Sigmoid colon (tissue), 7 donors: ENCODE measurements around the gene ABHD3. TPM values are rescaled to one million over a fixed set of nuclear protein-coding genes. Genes with fewer than 3 reads are reported as not detected.

Experiments
- DNase-seq: peaks from one replicate; pipeline ENCODE4 v3.0.0-alpha.2; 2019
- H3K27ac ChIP-seq, 4 donors: fragments of 200-600 bp; sonication (generic); one replicate each; pipeline ENCODE4 v1.5.1; 2016 to 2019; ENCODE audit warnings: mild to moderate bottlenecking in 1 of 4
- H3K27me3 ChIP-seq, 3 donors: fragments of 200-600 bp; sonication (generic); one replicate each; pipeline ENCODE4 v1.5.1; 2019; ENCODE audit warnings: mild to moderate bottlenecking in 1 of 3
- H3K36me3 ChIP-seq, 4 donors: fragments of 200-600 bp; sonication (generic); one replicate each; pipeline ENCODE4 v1.5.1; 2016 to 2019
- H3K4me1 ChIP-seq, 4 donors: fragments of 200-600 bp; sonication (generic); one replicate each; pipeline ENCODE4 v1.5.1; 2017 to 2019
- H3K4me3 ChIP-seq, 4 donors: fragments of 200-600 bp; sonication (generic); one replicate each; pipeline ENCODE4 v1.5.1; 2017 to 2019; ENCODE audit warnings: mild to moderate bottlenecking in 2 of 4, moderate library complexity in 1 of 4
- H3K9me3 ChIP-seq, 4 donors: fragments of 200-600 bp in 3 of 4; sonication (generic) in 3 of 4; one replicate each; pipeline versions ENCODE4 v1.5.1 to v1.6.1; 2013 to 2019
- CTCF ChIP-seq, 4 experiments: fragments of 450-650 bp in 3 of 4; fragments of 200-600 bp in 1 of 4; IDR thresholded peaks; one replicate each; pipeline ENCODE4 v1.5.1; 2016 to 2019; ENCODE audit warnings: antibody characterized with exemption in 4 of 4, mild to moderate bottlenecking in 3 of 4, moderate library complexity in 2 of 4
- EP300 ChIP-seq, 4 donors: sonication (generic); formaldehyde crosslinking; IDR thresholded peaks; one replicate each; pipeline ENCODE4 v1.6.1; 2017; ENCODE audit warnings: antibody characterized with exemption in 4 of 4
- POLR2A ChIP-seq, 2 donors: fragments of 450-650 bp; IDR thresholded peaks; one replicate each; pipeline ENCODE4 v1.6.1; 2016; ENCODE audit warnings: antibody characterized with exemption in 2 of 2, mild to moderate bottlenecking in 2 of 2, moderate library complexity in 2 of 2
- POLR2AphosphoS5 ChIP-seq, 4 donors: sonication (generic); formaldehyde crosslinking; IDR thresholded peaks; one replicate each; pipeline ENCODE4 v1.6.1; 2017; ENCODE audit warnings: antibody characterized with exemption in 4 of 4
- WGBS, 2 donors: extraction: QIAGEN DNeasy Blood & Tissue Kit; methylation state at CpG; one replicate each; pipeline ENCODE4 v1.1.7; 2013; 5-methylcytosine and 5-hydroxymethylcytosine counted together
- intact Hi-C: fragments of 100-400 bp; cut with DNase I; formaldehyde crosslinking; loops from one replicate; pipeline ENCODE4 v1.15.1; 2023
- polyA plus RNA-seq, 3 donors: library from polyadenylated mRNA; stranded (reverse); fragments of 200-250 nt; gene quantifications; one replicate each; pipeline ENCODE4 v1.2.3, GENCODE V29; 2013
- total RNA-seq, 4 donors: library from RNA; depleted of rRNA; stranded (reverse); fragments of >200 nt; gene quantifications; one replicate each; pipeline ENCODE4 v1.1.0, GENCODE V29; 2016
- donor health status: healthy with polysubstance abuse.
- donor health status: Bipolar disorder and iron deficiency.
- donor health status: healthy.

Gene ABHD3
- total and polyA plus RNA-seq, 7 donors: 7.2 to 72.8 (median 11.7) TPM

GRCh38 chr18:21669736-21670285, 34.8 kb downstream of the ABHD3 start:
- no peaks in the 10 kb centered on the region for H3K9me3 ChIP-seq
- TF ChIP-seq POLR2A (IDR thresholded peaks at IDR 0.05): no peak
- TF ChIP-seq EP300 (IDR thresholded peaks at IDR 0.05): no peak
- no peak for TF ChIP-seq POLR2AphosphoS5 (IDR thresholded peaks at IDR 0.05)
- peaks cover 0 to 4% (median 0%) of the 10 kb centered on the region in 4 donors for H3K4me1 ChIP-seq
- DNase-seq: no peak
- no peak overlapping the region for H3K4me3 ChIP-seq
- no peaks in the 10 kb centered on the region for H3K36me3 ChIP-seq
- H3K27me3 ChIP-seq: no peaks in the 10 kb centered on the region
- no peak overlapping the region for H3K27ac ChIP-seq
- 59 to 81% methylated on average over 9 of the region's 9 CpGs for WGBS, 2 donors
- intact Hi-C loops: no loop called here

- intact Hi-C loops: no loop called here
- no peaks in the 10 kb centered on the region for H3K27me3 ChIP-seq
- H3K4me1 ChIP-seq: no peaks in the 10 kb centered on the region
- H3K36me3 ChIP-seq: no peaks in the 10 kb centered on the region
- no peak overlapping the region for H3K4me3 ChIP-seq
- no peaks in the 10 kb centered on the region for H3K9me3 ChIP-seq
- H3K27ac ChIP-seq: no peak overlapping the region
- no peak for DNase-seq
- WGBS, 2 donors: 30 to 75% methylated on average over 2 of the region's 2 CpGs
- TF ChIP-seq EP300 (IDR thresholded peaks at IDR 0.05) (no peak), POLR2AphosphoS5 (IDR thresholded peaks at IDR 0.05) (no peak), POLR2A (IDR thresholded peaks at IDR 0.05) (no peak), CTCF (IDR thresholded peaks at IDR 0.05) (no peak)
Observed at GRCh38 chr18:21664069-21664468, 40.5 kb downstream of the ABHD3 start.

- DNase-seq: no peak
- Histone ChIP-seq H3K36me3 (no peaks in the 10 kb centered on the region), H3K4me3 (no peak overlapping the region), H3K4me1 (no peaks in the 10 kb centered on the region), H3K9me3 (no peaks in the 10 kb centered on the region), H3K27ac (no peak overlapping the region), H3K27me3 (no peaks in the 10 kb centered on the region)
- 94 to 95% methylated on average over 7 of the region's 7 CpGs for WGBS, 2 donors
- intact Hi-C loops: no loop called here
- no peak for TF ChIP-seq POLR2AphosphoS5 (IDR thresholded peaks at IDR 0.05)
- TF ChIP-seq POLR2A (IDR thresholded peaks at IDR 0.05): no peak
Observed at GRCh38 chr18:21663578-21663977, 41.0 kb downstream of the ABHD3 start.

- Histone ChIP-seq H3K27ac (no peak overlapping the region), H3K9me3 (no peaks in the 10 kb centered on the region), H3K4me3 (no peak overlapping the region), H3K36me3 (no peaks in the 10 kb centered on the region), H3K4me1 (no peaks in the 10 kb centered on the region), H3K27me3 (no peaks in the 10 kb centered on the region)
- no peak for TF ChIP-seq POLR2AphosphoS5 (IDR thresholded peaks at IDR 0.05)
- no peak for TF ChIP-seq CTCF (IDR thresholded peaks at IDR 0.05)
- no peak for TF ChIP-seq EP300 (IDR thresholded peaks at IDR 0.05)
- TF ChIP-seq POLR2A (IDR thresholded peaks at IDR 0.05): no peak
- no peak for DNase-seq
- intact Hi-C loops: no loop called here
- 96 to 97% methylated on average over 9 of the region's 9 CpGs for WGBS, 2 donors
Observed at GRCh38 chr18:21662581-21662980, 42.0 kb downstream of the ABHD3 start.

- no peaks in the 10 kb centered on the region for H3K9me3 ChIP-seq
- TF ChIP-seq POLR2A (IDR thresholded peaks at IDR 0.05) (no peak), POLR2AphosphoS5 (IDR thresholded peaks at IDR 0.05) (no peak), EP300 (IDR thresholded peaks at IDR 0.05) (no peak), CTCF (IDR thresholded peaks at IDR 0.05) (no peak)
- H3K27ac ChIP-seq: no peak overlapping the region
- no peaks in the 10 kb centered on the region for H3K4me1 ChIP-seq
- H3K36me3 ChIP-seq: no peaks in the 10 kb centered on the region
- intact Hi-C loops: no loop called here
- 92 to 96% methylated on average over 2 of the region's 2 CpGs for WGBS, 2 donors
- no peak for DNase-seq
- H3K4me3 ChIP-seq: no peak overlapping the region
- H3K27me3 ChIP-seq: no peaks in the 10 kb centered on the region
Observed at GRCh38 chr18:21660078-21660477, 44.5 kb downstream of the ABHD3 start.

GRCh38 chr18:21656402-21656801, 48.2 kb downstream of the ABHD3 start:
- Histone ChIP-seq H3K27ac (no peak overlapping the region), H3K27me3 (no peaks in the 10 kb centered on the region), H3K36me3 (no peaks in the 10 kb centered on the region), H3K4me1 (no peaks in the 10 kb centered on the region), H3K4me3 (no peak overlapping the region), H3K9me3 (no peaks in the 10 kb centered on the region)
- DNase-seq: no peak
- TF ChIP-seq POLR2AphosphoS5 (IDR thresholded peaks at IDR 0.05) (no peak), CTCF (IDR thresholded peaks at IDR 0.05) (no peak), EP300 (IDR thresholded peaks at IDR 0.05) (no peak), POLR2A (IDR thresholded peaks at IDR 0.05) (no peak)
- intact Hi-C loops: no loop called here
